Measurements from ENCODE around the gene OLFM2.

The OLFM2 gene

DNA sequence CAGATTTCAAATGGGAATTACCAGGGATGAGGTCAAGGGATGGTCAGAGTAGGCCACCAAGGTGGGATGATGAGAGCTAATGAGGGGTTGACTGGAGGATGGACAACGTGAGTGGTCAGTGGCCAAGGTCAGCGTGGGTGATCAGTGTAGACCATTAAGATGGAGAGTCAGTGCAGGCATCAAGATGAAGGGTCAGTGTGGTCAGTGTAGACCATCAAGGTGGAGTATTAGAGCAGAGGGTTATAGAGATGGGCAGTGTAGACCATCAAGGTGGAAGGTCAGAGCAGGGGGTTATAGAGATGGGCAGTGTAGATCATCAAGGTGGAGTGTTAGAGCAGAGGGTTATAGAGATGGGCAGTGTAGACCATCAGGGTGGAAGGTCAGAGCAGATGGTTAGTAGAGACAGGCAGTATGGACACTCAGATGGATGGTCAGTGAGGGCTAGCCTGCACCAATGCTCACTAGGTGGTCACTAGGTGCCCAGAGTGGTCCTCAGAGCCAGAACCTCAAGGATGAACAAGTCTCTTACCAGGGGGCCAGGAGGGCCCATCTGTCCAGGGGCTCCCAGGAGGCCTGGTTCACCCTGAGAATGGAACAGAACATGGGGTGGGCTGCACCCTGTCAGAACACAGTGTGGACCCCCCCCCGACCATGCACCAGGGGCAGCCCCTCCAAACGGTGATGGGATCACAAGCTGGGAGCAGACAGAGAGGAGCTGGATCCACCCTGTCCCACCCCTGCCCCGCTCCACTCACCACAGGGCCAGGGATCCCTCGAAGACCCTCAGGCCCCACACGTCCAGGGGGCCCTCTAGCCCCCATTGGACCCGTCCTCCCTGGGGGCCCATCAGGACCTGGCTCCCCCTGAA, 32.7 kb upstream of the OLFM2 start:
- H3K4me3 ChIP-seq (ENCODE audit: control insufficient read depth, low read depth, low read length) = no peak overlapping the region
- TF ChIP-seq, protein P1, sequence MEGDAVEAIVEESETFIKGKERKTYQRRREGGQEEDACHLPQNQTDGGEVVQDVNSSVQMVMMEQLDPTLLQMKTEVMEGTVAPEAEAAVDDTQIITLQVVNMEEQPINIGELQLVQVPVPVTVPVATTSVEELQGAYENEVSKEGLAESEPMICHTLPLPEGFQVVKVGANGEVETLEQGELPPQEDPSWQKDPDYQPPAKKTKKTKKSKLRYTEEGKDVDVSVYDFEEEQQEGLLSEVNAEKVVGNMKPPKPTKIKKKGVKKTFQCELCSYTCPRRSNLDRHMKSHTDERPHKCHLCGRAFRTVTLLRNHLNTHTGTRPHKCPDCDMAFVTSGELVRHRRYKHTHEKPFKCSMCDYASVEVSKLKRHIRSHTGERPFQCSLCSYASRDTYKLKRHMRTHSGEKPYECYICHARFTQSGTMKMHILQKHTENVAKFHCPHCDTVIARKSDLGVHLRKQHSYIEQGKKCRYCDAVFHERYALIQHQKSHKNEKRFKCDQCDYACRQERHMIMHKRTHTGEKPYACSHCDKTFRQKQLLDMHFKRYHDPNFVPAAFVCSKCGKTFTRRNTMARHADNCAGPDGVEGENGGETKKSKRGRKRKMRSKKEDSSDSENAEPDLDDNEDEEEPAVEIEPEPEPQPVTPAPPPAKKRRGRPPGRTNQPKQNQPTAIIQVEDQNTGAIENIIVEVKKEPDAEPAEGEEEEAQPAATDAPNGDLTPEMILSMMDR (conservative IDR thresholded peaks at IDR 0.05; ENCODE audit: control insufficient read depth, insufficient read depth, low read depth, low read length) = no peak
- no peak for DNase-seq (ENCODE audit: low read depth)

DNA sequence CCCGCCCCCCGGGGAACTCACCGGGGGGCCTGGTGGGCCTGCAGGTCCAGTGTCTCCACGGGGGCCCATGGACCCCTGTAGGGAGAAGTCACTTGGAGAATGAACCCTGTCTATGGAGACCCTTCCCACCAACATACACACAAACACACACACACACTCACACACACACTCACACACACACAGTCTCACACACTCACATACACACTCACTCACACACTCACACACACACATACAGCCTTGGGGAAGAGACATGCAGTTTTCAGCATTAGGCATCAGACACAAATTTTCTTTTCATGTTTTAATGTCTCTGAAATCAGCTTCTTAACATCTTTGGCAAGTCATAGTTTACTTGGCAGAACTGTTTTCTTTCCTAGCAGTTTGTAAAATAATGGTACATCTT, 31.0 kb upstream of the OLFM2 start:
- H3K4me3 ChIP-seq (ENCODE audit: control insufficient read depth, low read depth, low read length) = no peak overlapping the region
- TF ChIP-seq, protein P1 (conservative IDR thresholded peaks at IDR 0.05; ENCODE audit: control insufficient read depth, insufficient read depth, low read depth, low read length) = no peak
- no peak for DNase-seq (ENCODE audit: low read depth)

DNA sequence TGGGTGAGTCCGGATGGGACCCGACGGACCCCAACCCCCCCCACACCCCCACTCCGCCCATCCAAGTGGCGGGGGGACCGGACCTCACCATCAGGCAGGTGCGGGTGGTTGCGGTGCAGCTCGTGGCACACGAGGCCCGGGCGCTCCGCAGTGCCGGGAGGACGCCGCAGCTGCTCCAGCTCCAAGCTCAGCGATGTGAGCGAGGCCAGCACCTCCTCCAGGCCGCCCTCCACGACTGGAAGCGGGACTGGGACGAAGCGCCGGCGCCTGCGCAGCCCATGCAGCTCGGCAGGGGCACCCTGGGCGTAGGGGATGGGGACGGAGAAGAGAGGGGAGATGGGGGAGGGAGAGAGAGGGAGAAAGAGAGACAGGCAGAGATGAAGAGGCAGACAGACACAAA, 30.1 kb upstream of the OLFM2 start:
- TF ChIP-seq, protein P1 (conservative IDR thresholded peaks at IDR 0.05; ENCODE audit: control insufficient read depth, insufficient read depth, low read depth, low read length) = no peak
- DNase-seq (ENCODE audit: low read depth) = no peak
- no peak overlapping the region for H3K4me3 ChIP-seq (ENCODE audit: control insufficient read depth, low read depth, low read length)

DNA sequence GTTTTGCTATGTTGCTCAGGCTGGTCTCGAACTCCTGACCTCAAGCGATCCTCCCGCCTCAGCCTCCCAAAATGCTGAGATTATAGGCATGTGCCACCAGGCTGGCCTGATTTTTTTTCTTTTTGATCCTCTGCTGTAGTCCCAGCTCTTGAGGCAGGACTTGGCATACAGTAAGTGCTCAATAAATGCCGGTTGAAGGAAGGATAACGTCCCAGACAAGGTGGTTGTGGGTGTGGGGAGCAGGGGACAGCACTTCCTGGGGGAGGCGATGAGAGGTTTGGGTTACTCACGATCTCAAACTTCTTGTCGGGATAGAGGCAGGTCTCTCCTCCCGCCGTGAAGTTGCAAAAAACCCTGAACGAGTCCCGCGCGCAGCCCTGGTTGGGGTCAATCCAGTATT, 29.7 kb upstream of the OLFM2 start:
- TF ChIP-seq, protein P1 (conservative IDR thresholded peaks at IDR 0.05; ENCODE audit: control insufficient read depth, insufficient read depth, low read depth, low read length) = no peak
- no peak for DNase-seq (ENCODE audit: low read depth)
- no peak overlapping the region for H3K4me3 ChIP-seq (ENCODE audit: control insufficient read depth, low read depth, low read length)

DNA sequence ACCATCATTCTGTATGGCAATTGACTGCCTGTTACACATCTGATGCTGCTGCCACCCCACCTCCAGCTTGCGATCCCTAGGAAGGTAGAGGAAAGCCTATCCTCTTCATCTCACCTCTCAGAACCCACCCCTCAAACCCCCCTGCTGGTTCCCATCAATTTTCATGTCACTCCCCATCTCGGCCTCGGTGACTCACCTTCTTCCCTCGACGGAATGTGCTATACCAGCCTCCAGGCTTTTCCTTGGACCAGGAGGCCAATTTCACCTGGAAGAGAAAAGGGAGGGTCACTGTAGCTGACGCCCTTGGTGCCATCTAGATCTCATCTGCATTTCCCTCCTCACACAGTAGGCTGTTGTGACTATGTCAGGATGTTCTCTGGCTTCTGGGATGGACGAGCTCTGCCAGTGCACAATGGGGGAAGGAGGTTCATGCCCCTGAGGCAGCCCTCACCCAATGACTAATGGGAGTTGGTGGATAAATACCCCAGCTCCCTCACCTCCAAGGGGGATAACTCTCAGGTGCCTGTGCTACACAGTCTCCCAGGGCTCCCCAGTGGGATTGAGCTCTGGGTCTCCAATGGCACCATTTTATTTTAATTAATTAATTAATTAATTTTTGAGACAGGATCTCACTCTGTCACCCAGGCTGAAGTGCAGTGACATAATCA, 26.4 kb upstream of the OLFM2 start:
- TF ChIP-seq, protein P1 (conservative IDR thresholded peaks at IDR 0.05; ENCODE audit: control insufficient read depth, insufficient read depth, low read depth, low read length) = no peak
- no peak for DNase-seq (ENCODE audit: low read depth)
- H3K4me3 ChIP-seq (ENCODE audit: control insufficient read depth, low read depth, low read length) = no peak overlapping the region

DNA sequence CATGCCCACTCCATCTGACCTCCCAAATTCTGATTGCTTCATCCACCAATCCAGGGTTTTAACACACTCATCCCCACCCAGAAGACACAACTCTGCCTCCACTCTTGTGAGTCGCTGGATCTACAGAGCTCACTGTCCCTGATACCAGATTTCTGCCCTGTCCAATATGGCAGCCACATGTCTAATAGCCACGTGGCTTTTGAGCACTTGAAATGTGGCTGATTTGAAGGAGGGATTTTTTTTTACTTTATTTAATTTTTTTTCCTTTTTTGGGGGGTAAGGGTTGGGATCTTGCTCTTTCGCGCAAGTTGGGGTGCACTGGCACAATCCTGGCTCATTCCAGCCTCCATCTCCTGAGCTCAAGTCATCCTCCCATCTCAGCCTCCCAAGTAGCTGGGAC, 24.8 kb upstream of the OLFM2 start:
- H3K4me3 ChIP-seq (ENCODE audit: control insufficient read depth, low read depth, low read length) = no peak overlapping the region
- no peak for DNase-seq (ENCODE audit: low read depth)
- TF ChIP-seq, protein P1 (conservative IDR thresholded peaks at IDR 0.05; ENCODE audit: control insufficient read depth, insufficient read depth, low read depth, low read length) = no peak

All from fibroblast of mammary gland (primary cell).